Stimulated activated CD8-positive, alpha-beta memory T cell treated with anti-CD3 and anti-CD28 coated beads, Interleukin-12 subunit alpha, Interleukin-12 subunit beta, amount 100 ng/mL, for 24 hours (primary cell): ENCODE results near the gene GPC6.

Source experiments
- DNase-seq: peaks from one replicate; pipeline ENCODE4 v3.0.0-alpha.2; 2020; ENCODE audit errors: extremely low read depth

The GPC6 gene

GRCh38 chr13:93732186-93732585, 505.6 kb downstream of the GPC6 start:
- no peak for DNase-seq

- DNase-seq: no peak
Observed at GRCh38 chr13:93736081-93736480, 509.5 kb downstream of the GPC6 start.

GRCh38 chr13:93736909-93737308, 510.3 kb downstream of the GPC6 start:
- DNase-seq: no peak

GRCh38 chr13:93740334-93740733, 513.7 kb downstream of the GPC6 start:
- DNase-seq: no peak

GRCh38 chr13:93744033-93744432, 517.4 kb downstream of the GPC6 start:
- DNase-seq: no peak

- DNase-seq: no peak
Observed at GRCh38 chr13:93744886-93745285, 518.3 kb downstream of the GPC6 start.

GRCh38 chr13:93745884-93746283, 519.3 kb downstream of the GPC6 start:
- no peak for DNase-seq

GRCh38 chr13:93746589-93746988, 520.0 kb downstream of the GPC6 start:
- DNase-seq: no peak

- no peak for DNase-seq
Observed at GRCh38 chr13:93750676-93751075, 524.1 kb downstream of the GPC6 start.

GRCh38 chr13:93751117-93751516, 524.5 kb downstream of the GPC6 start:
- DNase-seq: no peak

- no peak for DNase-seq
Observed at GRCh38 chr13:93752541-93752940, 525.9 kb downstream of the GPC6 start.

- no peak for DNase-seq
Observed at GRCh38 chr13:93753639-93754038, 527.0 kb downstream of the GPC6 start.

GRCh38 chr13:93755341-93755740, 528.7 kb downstream of the GPC6 start:
- DNase-seq: no peak

- DNase-seq: no peak
Observed at GRCh38 chr13:93758575-93758974, 532.0 kb downstream of the GPC6 start.

- no peak for DNase-seq
Observed at GRCh38 chr13:93762708-93763426, 536.3 kb downstream of the GPC6 start.

GRCh38 chr13:93765062-93765461, 538.5 kb downstream of the GPC6 start:
- no peak for DNase-seq

GRCh38 chr13:93765811-93766210, 539.2 kb downstream of the GPC6 start:
- DNase-seq: no peak

GRCh38 chr13:93766719-93767118, 540.1 kb downstream of the GPC6 start:
- no peak for DNase-seq

GRCh38 chr13:93767180-93767916, 540.7 kb downstream of the GPC6 start:
- no peak for DNase-seq

- no peak for DNase-seq
Observed at GRCh38 chr13:93767917-93768409, 541.4 kb downstream of the GPC6 start.

GRCh38 chr13:93769101-93769500, 542.5 kb downstream of the GPC6 start:
- DNase-seq: no peak

- no peak for DNase-seq
Observed at GRCh38 chr13:93769607-93770006, 543.0 kb downstream of the GPC6 start.

- DNase-seq: no peak
Observed at GRCh38 chr13:93771227-93771626, 544.6 kb downstream of the GPC6 start.
